ENCODE measurements around the gene DHRSX.
"Not testable (repeated sequence)": the region's sequence is repeated elsewhere in the genome, so short reads cannot be mapped to it uniquely, and the experiment has no call there.

The DHRSX gene

DNA sequence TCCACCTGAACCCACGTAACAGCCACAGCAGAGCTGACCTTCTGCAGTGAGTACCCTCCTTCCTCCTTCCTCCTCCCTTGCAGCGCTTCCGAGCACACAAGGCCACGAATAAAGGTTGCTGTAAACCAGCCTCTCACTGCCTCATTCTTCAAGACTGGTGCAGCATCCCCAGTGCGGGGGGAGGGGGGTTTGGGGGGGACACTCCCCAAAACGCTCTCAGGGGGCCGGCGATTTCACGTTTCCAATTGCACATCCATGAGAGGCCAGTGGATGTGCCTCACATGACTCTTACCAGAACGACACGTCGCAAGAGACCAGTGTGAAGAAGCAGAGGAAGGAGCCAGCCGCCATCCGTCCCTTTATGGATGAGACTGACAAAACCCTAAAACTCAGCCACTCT lies 5.2 kb downstream of the DHRSX start:
- no peak for DNase-seq

DNA sequence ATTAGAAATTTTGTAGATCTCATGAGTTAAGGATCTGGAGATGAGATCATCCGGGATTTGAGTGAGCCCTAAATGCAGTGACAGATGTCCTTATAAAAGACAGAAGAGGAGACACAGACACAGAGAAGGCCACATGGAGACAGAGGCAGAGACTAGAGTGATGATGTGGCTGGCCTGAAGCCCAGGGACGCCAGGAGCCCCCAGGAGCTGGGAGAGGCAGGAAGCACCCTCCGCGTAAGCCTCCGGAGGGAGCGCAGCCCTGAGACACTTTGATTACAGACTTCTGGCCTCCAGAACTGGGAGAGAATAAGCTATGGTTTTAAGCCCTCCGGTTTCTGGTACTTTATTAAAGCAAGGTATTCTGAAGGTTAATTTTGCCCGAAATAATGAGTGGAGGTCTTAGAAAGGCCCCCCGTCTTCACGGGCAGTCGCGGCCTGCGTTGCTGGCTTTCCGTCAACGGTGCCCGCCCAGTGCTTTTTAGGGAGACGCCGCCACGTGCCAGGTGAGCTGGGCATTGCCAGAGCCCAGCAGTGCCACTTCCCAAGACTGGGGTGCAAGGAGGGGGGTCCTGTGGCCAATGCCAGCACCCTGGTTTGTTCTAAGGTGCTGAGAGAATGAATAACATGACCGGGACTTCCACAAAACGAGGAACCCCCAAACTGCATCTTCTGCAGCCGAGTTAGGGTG lies 8.1 kb downstream of the DHRSX start:
- no peak for DNase-seq

DNA sequence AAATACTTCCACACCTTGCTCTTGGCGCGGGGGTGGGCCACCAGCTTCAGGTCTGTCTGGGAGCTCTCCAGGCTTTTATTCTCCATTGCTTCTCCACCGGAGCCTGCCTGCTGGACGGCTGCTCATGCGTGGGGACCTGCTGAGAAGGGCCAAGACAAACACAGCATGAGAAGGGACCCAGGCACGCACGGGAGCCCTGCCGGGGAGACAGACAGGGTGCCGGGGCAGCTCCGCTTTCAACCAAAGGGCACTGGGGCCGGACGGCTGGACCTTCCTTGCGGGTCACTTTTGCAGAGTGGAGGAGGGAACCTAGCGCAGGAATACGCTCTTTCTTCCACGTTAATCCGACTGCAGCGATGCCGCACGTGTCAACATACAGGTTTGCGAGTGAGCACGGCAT lies 10.1 kb downstream of the DHRSX start:
- DNase-seq = no peak

DNA sequence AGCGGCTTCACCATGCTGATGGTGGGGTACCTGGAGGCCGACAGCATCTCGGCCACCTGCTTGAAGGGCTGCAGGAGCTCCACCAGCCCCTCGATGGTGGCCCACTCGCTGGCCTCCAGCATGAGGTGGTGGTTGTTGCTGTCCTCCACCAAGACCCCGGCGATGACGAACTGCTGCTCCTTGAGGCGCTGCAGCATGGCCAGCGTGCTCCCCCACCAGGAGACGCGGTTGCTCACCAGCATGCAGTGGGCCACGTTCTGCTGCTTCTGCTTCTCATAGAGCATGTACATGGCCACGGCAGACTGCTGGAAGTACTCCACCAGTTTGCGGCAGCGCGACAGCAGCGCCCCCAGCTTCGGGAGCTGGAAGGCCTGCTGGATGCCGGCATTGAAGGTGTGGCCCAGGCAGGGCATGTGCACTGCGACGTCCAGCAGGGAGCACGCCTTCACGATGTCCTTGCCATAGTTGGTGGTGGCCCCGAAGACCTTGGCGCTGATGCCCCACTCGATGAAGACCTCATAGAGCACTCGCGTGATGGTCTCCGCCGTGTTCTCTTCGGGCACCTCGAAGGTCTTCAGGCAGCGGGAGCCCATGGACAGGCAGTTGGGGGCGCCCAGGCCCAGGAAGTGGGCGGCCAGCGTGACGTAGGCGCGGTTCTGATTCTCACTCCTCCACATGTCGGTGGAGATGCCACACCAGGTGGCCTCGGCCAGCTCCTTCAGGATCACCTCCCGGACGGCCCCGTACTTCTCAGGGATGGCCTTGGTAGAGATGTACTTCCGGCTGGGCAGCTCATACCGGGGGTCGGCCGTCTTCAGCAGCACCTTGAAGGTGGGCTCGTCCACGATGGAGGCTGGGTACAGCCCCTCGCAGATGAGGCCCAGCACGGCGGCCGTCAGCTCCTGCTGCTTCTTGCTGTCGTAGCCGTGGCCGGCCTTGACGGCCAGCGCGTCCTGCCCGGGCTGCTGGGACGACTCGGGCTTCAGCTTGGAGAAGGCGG lies 11.0 kb downstream of the DHRSX start:
- DNase-seq = no peak

DNA sequence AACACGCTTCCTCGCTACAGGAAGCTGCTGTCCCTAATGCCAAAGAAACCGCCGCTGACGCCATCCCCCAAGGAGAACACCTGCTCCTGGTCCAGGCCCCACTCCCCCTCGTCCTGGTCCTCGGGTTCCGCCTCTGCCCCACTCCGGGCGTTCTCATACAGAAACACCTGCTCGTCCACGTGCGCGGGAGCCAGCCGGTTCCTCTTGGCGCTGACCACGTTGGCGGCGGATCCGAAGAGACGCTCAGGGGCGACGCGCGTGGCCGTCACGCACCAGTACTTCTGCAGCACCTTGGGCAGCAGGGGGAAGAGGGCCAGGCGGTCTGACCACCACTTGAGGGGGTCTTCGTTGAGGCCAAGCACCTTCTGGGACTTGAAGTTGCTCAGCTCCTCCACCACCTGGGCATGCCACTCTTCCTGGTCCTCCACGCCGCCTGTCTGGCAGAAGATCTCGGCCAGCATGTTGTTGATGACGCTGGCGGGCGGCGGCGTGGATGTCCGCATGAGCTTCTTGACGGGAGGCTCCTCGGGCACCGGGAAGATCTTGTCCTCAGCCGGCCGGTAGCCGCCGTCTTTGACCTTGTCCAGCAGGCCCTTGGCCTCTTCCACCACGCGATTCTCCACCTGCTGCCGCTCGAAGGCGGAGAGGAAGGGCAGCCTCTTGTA lies 12.0 kb downstream of the DHRSX start:
- no peak for DNase-seq

DNA sequence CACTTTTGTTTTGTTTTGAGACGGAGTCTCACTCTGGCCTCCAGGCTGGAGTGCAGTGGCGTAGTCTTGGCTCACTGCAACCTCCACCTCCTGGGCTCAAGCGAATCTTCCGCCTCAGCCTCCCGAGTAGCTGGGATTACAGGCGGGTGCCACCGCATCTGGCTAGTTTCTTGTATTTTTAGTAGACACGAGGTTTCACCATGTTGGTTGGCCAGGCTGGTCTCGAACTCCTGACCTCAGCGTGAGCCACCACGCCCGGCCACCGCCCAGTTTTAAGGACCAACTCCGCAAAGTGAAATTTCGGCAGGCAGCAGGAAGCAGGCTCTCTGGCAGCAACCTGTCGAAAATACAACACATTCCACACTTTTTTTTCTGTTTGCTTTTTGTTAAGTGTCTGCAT lies 13.4 kb downstream of the DHRSX start:
- DNase-seq = no peak

DNA sequence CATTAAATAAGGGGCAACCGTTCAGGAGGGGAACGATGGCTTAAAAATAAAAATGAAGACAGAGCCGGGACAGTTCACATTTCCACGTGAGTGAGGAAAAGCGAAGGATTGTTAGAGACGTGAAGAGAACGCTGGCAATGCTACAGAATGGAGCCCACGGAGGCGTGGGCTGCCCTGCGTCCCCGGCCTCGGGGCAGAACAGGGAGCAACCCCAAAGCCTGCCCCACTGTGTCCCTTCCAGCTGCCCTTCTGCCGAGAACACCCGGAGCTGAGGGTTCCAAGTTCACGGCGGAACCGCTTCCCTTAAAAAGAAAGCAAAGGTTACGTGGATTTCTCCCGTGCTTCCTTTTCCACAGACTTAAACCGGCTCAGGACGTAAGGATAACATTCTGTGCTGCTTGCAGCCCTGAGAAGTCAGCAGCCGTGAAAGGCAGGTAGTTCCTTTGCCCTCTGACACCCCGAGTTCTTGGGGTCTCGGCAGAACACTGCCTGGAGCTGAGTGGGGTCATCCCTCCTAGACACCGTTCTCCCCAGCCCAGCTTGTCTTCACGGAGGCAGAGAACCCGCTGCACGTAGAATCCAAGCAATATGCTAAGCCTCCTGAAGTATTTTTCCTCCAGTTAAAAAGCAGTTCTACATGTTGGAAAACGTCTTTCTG lies 14.2 kb downstream of the DHRSX start:
- no peak for DNase-seq

DNA sequence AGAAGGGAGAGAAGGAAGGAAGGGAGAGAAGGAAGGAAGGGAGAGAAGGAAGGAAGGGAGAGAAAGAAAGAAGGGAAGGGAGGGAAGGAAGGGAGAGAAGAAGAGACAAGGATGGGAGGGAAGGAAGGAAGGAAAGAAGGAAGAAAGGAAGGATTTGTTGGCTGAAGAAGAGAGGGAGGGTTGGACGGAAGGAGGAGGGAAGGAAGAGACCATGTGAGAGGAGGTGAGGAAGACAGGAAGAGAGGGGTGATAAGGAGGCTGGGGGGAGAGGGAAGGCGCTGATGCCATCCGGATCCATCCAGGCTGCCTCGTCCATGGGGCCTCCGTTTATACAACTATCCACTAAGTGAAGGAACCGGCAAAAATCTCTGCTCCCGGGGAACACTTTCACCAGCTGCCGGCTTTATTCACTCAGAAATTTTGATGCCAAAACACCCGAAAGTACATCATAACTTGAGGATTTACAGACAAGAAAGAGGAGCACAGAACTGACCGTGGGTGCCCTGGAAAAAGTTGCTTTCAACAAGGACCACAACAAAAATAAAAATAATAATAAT lies 14.9 kb downstream of the DHRSX start:
- DNase-seq = no peak

DNA sequence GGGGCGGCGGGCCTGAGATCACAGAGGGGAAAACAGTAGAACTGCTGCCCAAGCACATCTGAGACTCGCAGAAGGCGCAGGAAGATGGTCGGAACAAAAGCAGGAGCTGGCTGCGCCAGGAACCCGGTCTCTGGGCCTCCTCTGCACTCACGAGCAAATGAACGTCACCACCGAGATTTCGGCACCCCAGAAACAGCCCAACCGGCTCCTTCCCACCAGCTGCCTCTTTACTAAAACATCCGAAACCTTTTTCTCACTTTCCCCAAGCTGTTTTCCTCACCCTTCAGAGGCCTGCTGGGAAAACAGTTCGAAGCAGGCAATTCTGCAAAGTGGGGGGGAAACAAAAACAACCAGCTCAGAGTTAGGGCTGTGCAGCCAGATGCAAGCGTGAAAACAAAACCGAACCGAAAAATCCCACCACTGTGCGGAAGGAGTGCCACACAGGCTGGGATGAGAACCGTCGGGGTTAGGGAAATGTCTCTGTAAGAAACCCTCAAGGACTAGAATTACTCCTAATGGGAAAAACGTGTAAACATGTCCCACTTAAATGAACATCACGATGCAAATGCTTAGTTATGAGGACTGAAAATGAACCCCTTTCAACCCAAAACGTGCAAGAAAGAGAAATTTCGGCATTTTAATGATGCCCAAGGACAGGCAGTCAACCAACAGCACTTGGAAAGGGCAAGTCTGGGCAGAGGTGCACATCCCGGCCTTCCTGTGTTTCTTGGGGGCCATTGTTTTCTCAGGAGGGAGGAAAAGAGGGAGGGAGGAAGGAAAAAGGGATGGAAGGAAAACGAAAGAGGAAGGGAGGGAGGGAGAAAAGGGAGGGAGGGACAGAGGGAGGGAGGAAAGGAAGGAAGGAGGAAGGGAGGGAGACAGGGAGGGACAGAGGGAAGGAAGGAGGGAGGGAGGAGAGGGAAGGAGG lies 15.8 kb downstream of the DHRSX start:
- DNase-seq = no peak

DNA sequence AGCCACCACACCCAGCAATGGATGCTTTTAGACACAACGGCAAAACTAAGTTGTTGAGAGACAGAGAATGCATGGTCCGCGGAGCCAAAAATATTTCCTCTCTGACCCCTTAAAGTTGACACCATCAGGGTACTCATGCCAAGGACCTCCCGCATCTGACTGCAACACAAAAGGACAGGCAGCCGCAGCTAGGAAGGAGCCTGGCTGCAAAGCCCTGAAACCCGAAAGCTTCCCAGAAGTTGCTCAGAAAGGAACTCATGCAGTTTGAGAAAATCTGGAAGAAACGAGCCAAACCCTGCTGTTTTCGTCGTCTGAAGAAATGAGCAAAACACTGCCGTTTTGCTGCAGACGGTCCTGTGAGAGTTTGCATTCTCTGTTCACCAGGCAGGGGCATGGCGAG lies 16.5 kb downstream of the DHRSX start:
- DNase-seq = no peak

DNA sequence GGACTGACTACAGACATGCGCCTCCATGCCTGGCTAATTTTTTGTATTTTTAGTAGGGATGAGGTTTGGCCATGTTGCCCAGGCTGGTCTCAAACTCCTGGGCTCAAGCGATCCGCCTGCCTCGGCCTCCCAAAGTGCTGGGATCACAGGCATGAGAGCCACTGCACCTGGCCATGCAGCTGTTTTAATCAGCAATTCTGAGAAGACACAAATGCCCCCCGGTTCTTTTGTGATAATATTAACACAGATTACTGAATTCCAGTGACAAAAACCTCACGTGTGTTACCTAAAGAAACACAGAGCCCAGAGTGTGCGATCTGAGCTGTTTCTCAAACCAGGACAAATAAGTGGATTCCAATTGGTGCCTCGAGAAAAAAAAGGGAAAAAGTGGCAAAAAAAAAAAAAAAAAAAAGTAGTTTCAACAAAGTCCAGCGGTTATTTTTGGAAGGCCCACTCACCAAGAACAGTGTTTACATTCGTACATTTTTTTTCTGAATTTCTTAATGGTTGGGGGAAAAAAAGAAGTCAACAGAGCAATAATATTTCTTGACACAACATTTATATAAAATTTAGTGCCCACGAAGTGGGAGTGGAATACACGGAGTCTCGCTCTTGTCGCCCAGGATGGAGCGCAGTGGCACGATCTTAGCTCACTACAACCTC lies 17.2 kb downstream of the DHRSX start:
- no peak for DNase-seq

DNA sequence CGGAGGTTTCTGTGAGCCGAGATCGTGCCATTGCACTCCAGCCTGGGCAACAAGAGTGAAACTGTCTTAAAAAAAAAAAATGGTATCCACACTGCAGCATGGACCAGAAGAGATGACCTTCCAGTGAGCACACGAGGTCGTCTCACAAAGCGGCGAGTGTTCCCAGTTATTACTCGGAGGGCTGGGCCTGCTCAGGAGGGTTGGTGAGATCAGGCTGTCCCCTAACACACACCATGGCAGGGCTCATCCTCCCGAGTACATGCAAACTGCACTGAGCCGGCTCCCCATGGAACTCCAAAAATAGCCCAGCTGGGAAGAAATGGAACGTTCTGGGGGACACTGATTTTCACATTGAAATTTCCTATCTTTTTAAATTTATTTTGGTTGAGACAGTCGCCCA lies 19.2 kb downstream of the DHRSX start:
- DNase-seq = not testable (repeated sequence)

DNA sequence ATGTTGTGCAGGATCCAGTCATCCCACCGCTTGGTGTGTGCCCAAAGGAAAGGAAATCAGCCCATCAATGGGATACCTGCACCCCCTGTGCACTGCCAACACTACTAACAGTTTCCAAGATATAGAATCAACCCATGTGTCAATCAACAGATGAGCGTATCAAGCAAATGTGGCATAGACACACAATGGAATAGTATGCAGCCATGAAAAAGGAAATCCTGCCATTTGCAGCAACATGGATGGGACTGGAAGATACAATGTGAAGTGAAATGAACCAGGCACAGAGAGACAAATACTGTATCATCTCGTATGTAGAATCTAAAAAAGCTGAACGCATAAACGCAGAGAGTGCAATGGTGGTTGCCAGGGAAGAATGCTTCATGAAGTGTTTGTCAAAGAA lies 20.8 kb downstream of the DHRSX start:
- not testable (repeated sequence) for DNase-seq

DNA sequence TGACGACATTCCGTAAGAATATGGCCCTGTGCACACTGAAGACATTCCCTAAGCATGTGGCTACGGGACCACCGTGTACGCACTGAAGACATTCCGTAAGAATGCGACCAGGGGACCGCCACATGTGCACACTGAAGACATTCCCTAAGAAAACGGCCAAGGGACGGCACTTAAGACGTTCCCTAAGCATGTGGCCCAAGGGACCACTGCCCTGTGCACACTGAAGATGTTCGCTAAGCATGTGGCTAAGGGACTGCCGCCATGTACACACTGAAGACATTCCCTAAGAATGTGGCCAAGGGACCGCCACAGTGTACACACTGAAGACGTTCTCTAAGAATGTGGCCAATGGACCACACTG lies 21.4 kb downstream of the DHRSX start:
- DNase-seq = no peak

DNA sequence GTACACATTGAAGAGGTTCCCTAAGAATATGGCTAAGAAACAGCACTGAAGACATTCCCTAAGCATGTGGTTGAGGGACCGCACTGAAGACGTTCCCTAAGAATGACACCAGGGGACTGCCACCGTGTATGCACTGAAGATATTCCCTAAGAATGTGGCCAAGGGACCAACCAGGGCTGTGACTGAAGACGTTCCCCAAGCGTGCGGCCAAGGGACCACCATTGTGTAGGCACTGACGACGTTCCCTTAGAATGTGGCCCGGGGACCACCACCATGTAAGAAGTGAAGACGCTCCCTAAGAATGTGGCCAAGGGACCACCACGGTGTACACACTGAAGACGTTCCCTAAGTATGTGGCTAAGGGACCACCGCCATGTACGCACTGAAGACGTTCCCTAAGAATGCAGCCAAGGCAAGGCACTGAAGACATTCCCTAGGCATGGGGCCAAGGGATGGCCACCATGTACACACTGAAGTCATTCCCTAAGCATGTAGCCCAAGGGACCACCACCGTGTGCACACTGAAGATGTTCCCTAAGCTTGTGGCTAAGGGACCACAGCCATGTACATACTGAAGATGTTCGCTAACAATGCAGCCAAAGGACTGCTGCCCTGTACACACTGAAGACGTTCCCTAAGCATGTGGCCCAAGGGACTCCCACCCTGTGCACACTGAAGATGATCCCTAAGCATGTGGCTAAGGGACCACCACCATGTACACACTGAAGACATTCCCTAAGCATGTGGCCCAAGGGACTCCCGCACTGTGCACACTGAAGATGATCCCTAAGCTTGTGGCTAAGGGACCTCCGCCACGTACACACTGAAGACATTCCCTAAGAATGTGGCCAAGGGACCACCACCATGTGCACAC lies 22.0 kb downstream of the DHRSX start:
- DNase-seq = no peak

DNA sequence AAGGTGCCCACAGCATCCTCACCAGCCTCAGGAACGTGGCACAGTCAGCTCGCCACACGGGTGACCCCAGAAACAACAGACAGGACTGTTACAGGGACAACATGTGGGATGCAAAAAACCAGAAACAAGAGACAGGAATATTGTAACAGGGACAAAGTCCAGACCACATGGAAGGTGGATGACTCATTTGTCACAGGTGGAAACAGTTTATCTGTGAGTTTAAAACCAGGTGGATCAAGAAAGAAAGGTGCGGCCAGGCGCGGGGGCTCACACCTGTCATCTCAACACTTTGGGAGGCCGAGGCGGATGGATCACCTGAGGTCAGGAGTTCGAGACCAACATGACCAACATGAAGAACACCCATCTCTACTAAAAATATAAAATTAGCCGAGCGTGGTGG lies 23.5 kb downstream of the DHRSX start:
- DNase-seq = not testable (repeated sequence)

DNA sequence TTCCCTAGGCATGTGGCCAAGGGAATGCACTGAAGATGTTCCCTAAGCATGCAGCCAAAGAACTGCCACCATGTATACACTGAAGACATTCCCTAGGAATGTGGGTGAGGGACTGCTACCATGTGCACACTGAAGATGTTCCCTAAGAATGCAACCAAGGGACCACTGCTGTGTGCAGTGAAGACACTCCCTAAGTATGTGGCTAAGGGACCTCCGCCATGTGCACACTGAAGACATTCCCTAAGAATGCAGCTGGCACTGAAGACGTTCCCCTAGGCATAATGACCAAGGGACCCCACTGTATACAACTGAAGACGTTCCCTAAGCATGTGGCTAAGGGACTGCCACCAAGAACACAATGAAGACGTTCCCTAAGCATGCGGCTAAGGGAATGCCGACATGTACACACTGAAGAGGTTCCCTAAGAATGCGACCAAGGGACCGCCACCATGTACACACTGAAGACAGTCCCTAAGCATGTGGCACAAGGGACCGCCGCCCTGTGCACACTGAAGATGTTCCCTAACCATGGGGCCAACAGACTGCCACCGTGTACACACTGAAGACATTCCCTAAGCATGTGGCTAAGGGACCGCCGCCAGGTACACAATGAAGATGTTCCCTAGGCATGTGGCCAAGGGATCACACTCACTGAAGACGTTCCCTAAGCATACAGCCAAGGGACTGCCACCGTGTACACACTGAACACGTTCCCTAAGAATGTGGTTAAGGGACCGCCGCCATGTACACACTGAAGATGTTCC lies 25.6 kb downstream of the DHRSX start:
- DNase-seq = no peak

DNA sequence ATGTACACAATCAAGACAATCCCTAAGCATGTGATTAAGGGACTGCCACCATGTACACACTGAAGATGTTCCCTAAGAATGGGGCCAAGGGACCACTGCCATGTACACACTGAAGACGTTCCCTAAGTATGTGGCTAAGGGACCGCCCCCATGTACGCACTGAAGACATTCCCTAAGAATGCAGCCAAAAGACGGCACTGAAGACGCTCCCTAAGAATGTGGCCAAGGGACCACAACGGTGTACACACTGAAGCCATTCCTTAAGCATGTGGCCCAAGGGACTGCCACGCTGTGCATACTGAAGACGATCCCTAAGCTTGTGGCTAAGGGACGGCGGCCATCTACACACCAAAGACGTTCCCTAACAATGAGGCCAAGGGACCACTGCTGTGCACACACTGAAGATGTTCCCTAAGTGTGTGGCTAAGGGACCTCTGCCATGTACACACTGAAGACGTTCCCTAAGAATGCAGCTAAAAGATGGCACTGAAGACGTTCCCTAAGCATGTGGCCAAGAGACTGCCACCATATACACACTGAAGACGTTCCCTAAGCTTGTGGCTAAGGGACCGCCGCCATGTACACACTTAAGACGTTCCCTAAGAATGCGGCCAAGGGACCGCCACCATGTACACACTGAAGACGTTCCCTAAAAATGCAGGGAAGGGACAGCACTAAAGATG lies 26.4 kb downstream of the DHRSX start:
- no peak for DNase-seq

DNA sequence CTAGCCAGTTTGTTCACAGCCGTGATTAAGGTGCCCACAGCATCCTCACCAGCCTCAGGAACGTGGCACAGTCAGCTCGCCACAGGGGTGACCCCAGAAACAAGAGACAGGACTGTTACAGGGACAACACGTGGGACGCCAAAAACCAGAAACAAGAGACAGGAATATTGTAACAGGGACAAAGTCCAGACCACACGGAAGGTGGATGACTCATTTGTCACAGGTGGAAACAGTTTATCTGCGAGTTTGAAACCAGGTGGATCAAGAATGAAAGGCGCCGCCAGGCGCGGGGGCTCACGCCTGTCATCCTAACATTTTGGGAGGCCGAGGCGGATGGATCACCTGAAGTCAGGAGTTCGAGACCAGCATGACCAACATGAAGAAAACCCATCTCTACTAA lies 27.7 kb downstream of the DHRSX start:
- DNase-seq = not testable (repeated sequence)
